SK-N-SH treated with all-trans-retinoic acid at 6 μM for 48 hours (cell line): ENCODE data around the gene ZNF343.

Experiments used
- ARNTL ChIP-seq: fragments of 450-650 bp; formaldehyde crosslinking; IDR thresholded peaks from 2 replicates; pipeline ENCODE4 v1.5.0; 2020; ENCODE audit warnings: low read depth, mild to moderate bottlenecking, moderate library complexity, borderline replicate concordance
- ESRRG ChIP-seq: fragments of 250-450 bp; sonication (Bioruptor Pico); IDR thresholded peaks from 2 replicates; pipeline ENCODE4 v1.6.1; 2021; ENCODE audit warnings: mild to moderate bottlenecking
- RARB ChIP-seq: fragments of 250-450 bp; sonication (Bioruptor Pico); IDR thresholded peaks from 2 replicates; pipeline ENCODE4 v1.8.0; 2021; ENCODE audit warnings: mild to moderate bottlenecking, moderate library complexity
- SNAI2 ChIP-seq: fragments of 250-450 bp; sonication (Bioruptor Pico); IDR thresholded peaks from 2 replicates; pipeline ENCODE4 v1.5.0; 2020; ENCODE audit warnings: mild to moderate bottlenecking, moderate library complexity
- ZFP30 ChIP-seq: fragments of 450-650 bp; formaldehyde crosslinking; IDR thresholded peaks from 2 replicates; pipeline ENCODE4 v1.5.0; 2022; ENCODE audit warnings: mild to moderate bottlenecking, moderate library complexity
- ZNF565 ChIP-seq: fragments of 450-650 bp; formaldehyde crosslinking; conservative IDR thresholded peaks from 2 replicates; pipeline ENCODE4 v1.5.0; 2020; ENCODE audit warnings: low read depth, mild to moderate bottlenecking, moderate library complexity
- ZNF8 ChIP-seq: fragments of 450-650 bp; formaldehyde crosslinking; IDR thresholded peaks from 2 replicates; pipeline ENCODE4 v1.5.0; 2020; ENCODE audit warnings: mild to moderate bottlenecking, moderate library complexity
- TF ChIP-seq, protein P1 (sequence below): fragments of 250-450 bp; sonication (Bioruptor Pico); IDR thresholded peaks from 2 replicates; pipeline ENCODE4 v1.8.0; 2020; ENCODE audit warnings: mild to moderate bottlenecking, moderate library complexity, borderline replicate concordance

DNA sequence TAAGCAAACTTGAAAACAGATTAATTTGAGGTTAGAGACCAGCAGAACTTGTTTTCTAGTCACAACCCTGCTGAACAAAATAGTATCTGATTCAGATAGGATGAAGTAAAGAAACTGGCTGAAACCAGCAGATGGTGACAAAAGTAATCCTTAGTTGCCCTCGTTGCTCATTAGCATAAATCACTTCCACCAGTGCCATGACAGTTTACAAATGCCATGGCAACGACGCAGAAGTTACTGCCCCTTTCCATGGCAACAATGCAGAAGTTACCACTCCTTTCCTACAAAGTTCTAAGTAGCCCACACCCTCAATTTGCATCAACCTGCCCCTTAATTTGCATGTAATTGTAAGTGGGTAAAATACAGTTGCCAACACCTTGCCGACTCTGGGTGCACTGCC is 61.9 kb downstream of the ZNF343 start:
- TF ChIP-seq RARB (CRISPR knock-in tag) (no peak), ARNTL (CRISPR knock-in tag) (no peak), SNAI2 (CRISPR knock-in tag) (no peak), ZFP30 (CRISPR knock-in tag) (no peak), ESRRG (CRISPR knock-in tag) (no peak), ZNF565 (no peak), ZNF8 (CRISPR knock-in tag) (no peak)
- TF ChIP-seq, protein P1, sequence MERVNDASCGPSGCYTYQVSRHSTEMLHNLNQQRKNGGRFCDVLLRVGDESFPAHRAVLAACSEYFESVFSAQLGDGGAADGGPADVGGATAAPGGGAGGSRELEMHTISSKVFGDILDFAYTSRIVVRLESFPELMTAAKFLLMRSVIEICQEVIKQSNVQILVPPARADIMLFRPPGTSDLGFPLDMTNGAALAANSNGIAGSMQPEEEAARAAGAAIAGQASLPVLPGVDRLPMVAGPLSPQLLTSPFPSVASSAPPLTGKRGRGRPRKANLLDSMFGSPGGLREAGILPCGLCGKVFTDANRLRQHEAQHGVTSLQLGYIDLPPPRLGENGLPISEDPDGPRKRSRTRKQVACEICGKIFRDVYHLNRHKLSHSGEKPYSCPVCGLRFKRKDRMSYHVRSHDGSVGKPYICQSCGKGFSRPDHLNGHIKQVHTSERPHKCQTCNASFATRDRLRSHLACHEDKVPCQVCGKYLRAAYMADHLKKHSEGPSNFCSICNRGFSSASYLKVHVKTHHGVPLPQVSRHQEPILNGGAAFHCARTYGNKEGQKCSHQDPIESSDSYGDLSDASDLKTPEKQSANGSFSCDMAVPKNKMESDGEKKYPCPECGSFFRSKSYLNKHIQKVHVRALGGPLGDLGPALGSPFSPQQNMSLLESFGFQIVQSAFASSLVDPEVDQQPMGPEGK: no peak
